Measurements from ENCODE around the gene OR6S1. TPM values are rescaled to one million over a fixed set of nuclear protein-coding genes. Genes with fewer than 3 reads are reported as not detected.
"Not testable (repeated sequence)": the region's sequence is repeated elsewhere in the genome, so short reads cannot be mapped to it uniquely, and the experiment has no call there.

OR6S1 gene
- total RNA-seq, 2 experiments from 2014 or later: not detected

DNA sequence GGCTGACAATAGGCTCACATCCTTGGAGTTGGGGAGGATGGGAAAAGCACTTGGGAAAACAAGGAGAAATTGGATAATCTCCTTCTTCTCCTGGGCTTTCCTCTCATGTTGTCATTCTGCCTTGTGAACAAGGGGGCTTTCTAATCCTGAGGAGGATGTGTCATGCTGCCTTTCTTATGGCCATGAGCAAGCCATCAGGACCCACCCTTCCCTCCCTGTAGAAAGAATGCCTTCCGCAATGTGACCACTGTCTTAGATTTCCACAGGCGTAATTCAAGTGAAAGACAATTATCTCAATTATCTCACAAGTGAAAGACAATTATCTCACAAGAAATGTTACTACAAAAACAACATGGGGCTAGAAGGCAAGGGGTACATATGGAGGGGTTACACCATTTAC is 3.0 kb upstream of the OR6S1 start:
- CTCF ChIA-PET: no interaction called here
- POLR2A ChIA-PET: no interaction called here

- POLR2A ChIA-PET, CTCF ChIA-PET: not testable (repeated sequence)
These were observed 1.3 kb upstream of the OR6S1 start for GRCh38 chr14:20642755-20643154.

DNA sequence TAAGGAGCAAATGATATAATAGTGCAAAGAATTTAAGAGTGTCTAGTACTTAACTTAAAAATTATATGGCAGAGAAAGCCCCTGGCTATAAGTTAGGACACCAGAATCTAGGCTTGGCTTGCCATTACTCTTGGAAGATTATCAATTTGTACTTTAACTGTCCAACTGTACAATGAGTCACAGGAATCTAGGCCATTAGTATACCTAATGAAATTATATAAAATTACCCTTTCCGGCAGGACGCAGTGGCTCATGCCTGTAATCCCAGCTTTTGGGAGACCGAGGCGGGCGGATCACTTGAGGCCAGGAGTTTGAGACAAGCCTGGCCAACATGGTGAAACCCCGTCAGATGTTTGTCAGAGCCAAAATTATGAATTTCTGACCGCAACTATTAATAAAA is 691 bp upstream of the OR6S1 start:
- CTCF ChIA-PET: no interaction called here
- POLR2A ChIA-PET: no interaction called here

- CTCF ChIA-PET: interaction anchor here (0.8 to 2.8 kb wide), 5 partner anchors 20 to 338 kb away, joined by 3 to 12 read pairs (median 4); no protein-coding TSS in a partner anchor
- POLR2A ChIA-PET: interaction anchor here (0.7 to 1.4 kb wide), 2 partner anchors 10 to 13 kb away, joined by 3 to 4 read pairs; no protein-coding TSS in a partner anchor
These were observed 8.4 kb downstream of the OR6S1 start for GRCh38 chr14:20632831-20633691.

DNA sequence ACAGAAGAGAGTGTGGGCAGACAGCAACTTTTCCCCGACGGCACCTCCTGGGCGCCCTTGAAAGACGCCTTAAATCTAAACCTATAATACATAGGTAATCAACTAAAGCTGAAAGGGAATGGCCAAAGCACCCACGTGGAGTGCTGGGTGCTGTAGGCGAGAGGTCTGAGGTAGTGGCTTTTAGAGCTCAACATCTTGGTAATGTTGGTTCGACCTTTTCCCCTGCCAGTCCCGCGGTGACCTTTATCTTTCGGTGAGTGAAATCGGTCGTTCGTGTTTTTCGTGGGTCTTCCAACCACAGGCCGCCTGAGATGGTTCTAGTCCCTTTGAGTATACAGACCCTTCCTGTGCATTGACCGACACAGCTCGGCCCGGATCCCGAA is 9.1 kb downstream of the OR6S1 start:
- CTCF ChIA-PET: interaction anchor here (0.8 to 2.8 kb wide), 6 partner anchors 19 to 339 kb away, joined by 3 to 12 read pairs (median 4); no protein-coding TSS in a partner anchor
- POLR2A ChIA-PET: interaction anchor here (0.5 to 1.4 kb wide), 4 partner anchors 9 to 629 kb away, joined by 3 to 5 read pairs (median 4); partner anchors contain the start of gene RNASE4

DNA sequence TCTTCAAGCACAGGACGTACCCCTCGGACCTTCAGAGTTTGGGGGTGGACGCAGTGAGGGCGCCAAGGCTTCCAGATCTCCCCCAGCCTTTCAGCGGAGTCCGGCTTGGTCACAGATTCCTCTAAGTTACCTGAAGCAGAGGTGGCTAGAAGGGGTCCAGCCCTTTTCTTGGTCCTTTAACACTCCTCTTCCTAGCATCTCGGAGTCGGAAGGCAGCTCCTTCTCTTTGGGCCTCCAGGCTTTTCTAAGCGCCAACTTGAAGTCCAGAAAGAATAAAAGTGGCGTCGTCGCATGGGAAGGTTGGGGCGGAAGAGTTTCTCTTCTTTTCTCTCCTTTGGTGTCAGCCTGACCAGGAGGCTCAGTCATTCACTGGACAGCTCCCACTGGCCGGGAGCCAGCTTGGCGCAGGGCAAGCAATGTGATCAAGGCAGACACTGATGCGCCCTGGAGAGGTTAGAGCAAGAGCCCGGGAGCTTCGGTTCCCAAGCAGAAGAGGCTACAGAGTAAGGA is 9.6 kb downstream of the OR6S1 start:
- POLR2A ChIA-PET: interaction anchor here (0.5 to 1.6 kb wide), 5 partner anchors 8 to 629 kb away, joined by 3 to 7 read pairs (median 4); partner anchors contain the start of genes PARP2 and RNASE4
- CTCF ChIA-PET: interaction anchor here (0.8 to 2.8 kb wide), 6 partner anchors 19 to 339 kb away, joined by 3 to 12 read pairs (median 4); no protein-coding TSS in a partner anchor

- ChIA-PET POLR2A (interaction anchor here (1.3 to 1.6 kb wide), 3 partner anchors 8 to 288 kb away, joined by 4 to 7 read pairs (median 5); partner anchors contain the start of genes PARP2 and RNASE4), CTCF (interaction anchor here (0.8 to 2.8 kb wide), 7 partner anchors 14 to 340 kb away, joined by 3 to 12 read pairs (median 3); no protein-coding TSS in a partner anchor)
These were observed 10.2 kb downstream of the OR6S1 start for GRCh38 chr14:20631023-20631879.

DNA sequence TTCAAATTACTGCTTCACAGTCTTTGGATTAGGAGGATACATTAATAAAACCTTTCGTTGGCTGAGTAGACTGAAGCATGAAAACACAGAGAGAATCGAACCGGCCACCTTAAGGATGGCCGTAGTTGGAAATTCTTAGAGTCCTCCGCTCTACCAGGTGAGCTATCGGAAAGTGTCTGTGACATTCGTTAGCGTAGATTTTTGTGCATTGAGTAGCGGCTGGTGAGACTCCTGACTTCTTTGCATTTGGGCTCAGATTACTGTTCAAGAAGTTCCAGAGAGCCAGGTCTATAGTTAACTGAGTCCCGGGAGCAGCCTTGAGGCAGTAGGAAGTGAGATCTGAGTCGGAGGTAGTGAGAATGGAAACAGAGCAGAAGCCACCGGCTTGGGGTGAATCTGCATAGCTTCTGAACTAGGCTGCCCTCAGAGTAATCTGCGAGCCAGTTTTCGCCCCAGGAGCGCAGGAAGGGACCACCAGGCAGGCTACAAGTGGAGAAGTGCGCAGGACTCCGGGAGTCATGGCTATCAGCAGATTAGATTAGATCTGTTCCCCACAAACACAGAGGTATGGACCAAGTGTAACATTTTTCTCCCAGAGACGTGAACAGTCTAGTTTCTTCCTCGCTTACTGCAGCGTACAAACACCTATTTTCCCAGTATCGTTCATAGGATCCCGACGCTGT is 11.0 kb downstream of the OR6S1 start:
- CTCF ChIA-PET: interaction anchor here (0.9 to 2.8 kb wide), 3 partner anchors 15 to 51 kb away, joined by 3 to 11 read pairs (median 3); no protein-coding TSS in a partner anchor
- POLR2A ChIA-PET: interaction anchor here (1.6 kb wide), 1 partner anchor 287 kb away, joined by 7 read pairs; the partner anchor contains the start of gene PARP2

DNA sequence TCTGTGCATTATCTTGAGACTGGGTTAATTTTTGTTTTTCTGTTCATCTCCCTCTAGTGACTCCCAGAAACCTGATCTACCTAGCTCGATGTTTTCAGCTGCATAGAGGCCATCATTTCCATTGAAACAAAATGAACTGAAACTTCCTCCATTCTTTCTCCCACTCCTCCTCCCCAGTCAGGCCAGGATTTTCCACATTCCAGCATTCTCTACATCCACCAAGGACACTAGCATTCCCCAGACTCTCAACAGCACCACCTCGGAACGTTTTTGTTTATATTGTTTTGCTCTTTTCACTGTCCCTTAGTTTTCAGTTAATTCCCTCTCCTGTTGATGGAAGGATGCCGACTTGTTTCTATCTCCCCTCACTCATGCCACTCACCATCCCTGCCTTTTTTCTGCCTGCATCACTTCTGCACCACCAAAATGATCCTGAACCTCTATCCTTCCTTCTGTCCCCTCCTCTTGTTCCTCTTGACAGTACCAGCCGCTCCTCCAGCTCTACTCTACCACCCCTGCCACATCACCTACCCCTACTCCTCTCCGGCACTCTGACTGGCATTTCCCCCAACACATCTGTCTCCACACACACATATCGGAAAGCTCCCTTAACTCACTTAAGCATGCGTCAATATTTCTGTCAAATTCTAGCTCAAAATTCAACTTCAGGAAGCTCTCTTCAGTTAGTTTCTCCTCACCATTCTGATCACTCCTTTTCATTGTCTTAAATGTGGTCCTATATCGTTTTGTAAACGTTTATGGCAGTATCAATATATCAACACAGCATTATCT is 13.2 kb downstream of the OR6S1 start:
- POLR2A ChIA-PET: no interaction called here
- CTCF ChIA-PET: interaction anchor here (1.0 kb wide), 1 partner anchor 9 kb away, joined by 3 read pairs; no protein-coding TSS in a partner anchor

DNA sequence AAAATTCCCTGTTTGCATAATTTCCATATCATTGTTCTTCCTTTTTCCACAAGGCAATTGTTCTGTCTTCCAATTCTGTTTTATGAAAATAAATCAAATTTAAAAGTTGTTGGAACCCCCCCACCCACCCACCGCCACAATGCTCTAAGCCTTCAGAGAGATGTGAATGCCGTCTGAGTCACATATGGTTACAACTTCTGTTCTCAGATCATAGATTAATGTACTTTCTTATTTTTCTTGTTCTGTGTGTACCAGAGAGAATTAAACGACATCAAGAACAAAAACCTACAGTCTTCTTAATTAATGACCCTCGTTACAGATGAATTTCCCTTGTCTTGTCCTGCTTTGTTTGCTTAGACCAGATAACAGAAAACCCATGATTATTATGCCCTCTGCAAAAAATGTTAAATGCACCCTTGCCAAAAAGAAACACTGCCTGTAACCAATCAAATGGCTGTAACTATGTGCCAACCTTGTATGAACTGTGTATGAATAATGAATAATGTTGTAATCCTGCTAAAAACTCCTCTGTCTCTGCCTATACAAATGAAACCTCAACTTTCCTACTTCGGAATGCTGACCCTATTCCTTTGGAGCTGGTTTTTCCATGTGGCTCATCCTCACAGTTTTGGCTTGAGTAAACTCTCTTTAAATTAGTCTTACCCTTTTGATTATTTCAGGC is 14.0 kb downstream of the OR6S1 start:
- ChIA-PET POLR2A (no interaction called here), CTCF (interaction anchor here (0.6 to 1.0 kb wide), 2 partner anchors 8 to 285 kb away, joined by 3 to 4 read pairs; no protein-coding TSS in a partner anchor)

DNA sequence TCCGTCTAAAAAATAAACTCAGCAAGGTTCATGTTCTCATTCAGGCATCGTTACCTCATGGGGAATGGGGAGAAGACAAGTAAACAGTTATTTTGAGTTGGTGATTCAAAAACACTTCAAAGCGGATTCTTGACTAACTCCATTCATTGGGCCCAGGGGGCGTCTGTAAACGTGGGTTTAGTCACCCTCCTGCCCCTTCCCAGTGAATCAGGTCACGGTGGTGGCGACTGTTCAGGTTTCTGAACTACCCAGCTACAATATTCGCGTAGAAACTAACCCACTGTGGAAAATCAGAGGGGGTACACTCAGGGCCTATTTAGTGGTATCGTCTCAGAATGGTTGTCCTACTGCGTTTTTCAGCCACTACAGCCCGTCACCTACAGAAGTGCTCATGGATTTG is 15.2 kb downstream of the OR6S1 start:
- CTCF ChIA-PET: interaction anchor here (1.6 to 1.7 kb wide), 2 partner anchors 13 to 16 kb away, joined by 4 to 5 read pairs; no protein-coding TSS in a partner anchor

DNA sequence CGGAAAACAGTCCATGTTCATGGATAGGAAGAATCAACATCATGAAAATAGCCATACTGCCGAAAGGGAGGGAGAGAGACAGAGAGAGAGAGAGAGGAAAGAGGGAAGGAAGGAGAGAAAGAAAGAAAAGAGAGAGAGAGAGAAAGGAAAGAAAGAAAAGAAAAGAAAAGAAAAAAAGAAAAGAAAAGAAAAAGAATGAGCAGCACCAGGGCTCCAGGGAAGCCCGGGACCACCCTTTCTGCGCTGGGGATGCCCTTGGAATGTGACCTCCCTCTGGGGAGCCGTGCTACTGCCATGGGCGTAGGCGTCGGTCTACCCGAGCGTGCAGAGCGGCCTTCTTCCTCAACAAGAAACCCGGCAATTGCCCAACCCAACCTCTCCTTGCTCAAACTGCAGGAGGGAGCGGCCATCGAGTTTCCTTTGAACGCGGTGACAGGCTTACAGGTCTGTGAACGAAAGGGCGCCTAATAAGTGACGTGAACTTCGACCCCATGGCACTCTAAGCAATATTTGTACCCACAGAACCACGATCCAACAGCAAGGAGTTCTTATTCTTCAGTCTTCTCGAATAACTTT is 16.9 kb downstream of the OR6S1 start:
- CTCF ChIA-PET: interaction anchor here (1.6 kb wide), 1 partner anchor 11 kb away, joined by 5 read pairs; no protein-coding TSS in a partner anchor

More for the DNA sequence above, 15.2 kb downstream of the OR6S1 start:
- POLR2A ChIA-PET: no interaction called here

GRCh38 chr14:20623798-20624197 is 17.7 kb downstream of the OR6S1 start:
- POLR2A ChIA-PET: interaction anchor here (0.7 to 2.0 kb wide), 2 partner anchors 8 to 9 kb away, joined by 3 to 4 read pairs; no protein-coding TSS in a partner anchor
- CTCF ChIA-PET: interaction anchor here (1.4 kb wide), 1 partner anchor 14 kb away, joined by 4 read pairs; no protein-coding TSS in a partner anchor

More for the DNA sequence above, 16.9 kb downstream of the OR6S1 start:
- POLR2A ChIA-PET: interaction anchor here (0.7 to 2.0 kb wide), 2 partner anchors 8 to 10 kb away, joined by 3 to 4 read pairs; no protein-coding TSS in a partner anchor

- POLR2A ChIA-PET: interaction anchor here (2.0 kb wide), 1 partner anchor 9 kb away, joined by 4 read pairs; no protein-coding TSS in a partner anchor
- CTCF ChIA-PET: interaction anchor here (1.4 to 1.6 kb wide), 3 partner anchors 9 to 13 kb away, joined by 3 to 6 read pairs (median 4); no protein-coding TSS in a partner anchor
These were observed 18.6 kb downstream of the OR6S1 start for GRCh38 chr14:20622816-20623291.

GRCh38 chr14:20620798-20621478 is 20.6 kb downstream of the OR6S1 start:
- ChIA-PET POLR2A (no interaction called here), CTCF (interaction anchor here (1.6 kb wide), 1 partner anchor 11 kb away, joined by 3 read pairs; no protein-coding TSS in a partner anchor)

Measured in activated CD8-positive, alpha-beta memory T cell treated with anti-CD3 and anti-CD28 coated beads for 36 hours (primary cell).